Measurements from ENCODE around the gene CRK.
"Not testable (repeated sequence)": the region's sequence is repeated elsewhere in the genome, so short reads cannot be mapped to it uniquely, and the experiment has no call there.

The CRK gene

DNA sequence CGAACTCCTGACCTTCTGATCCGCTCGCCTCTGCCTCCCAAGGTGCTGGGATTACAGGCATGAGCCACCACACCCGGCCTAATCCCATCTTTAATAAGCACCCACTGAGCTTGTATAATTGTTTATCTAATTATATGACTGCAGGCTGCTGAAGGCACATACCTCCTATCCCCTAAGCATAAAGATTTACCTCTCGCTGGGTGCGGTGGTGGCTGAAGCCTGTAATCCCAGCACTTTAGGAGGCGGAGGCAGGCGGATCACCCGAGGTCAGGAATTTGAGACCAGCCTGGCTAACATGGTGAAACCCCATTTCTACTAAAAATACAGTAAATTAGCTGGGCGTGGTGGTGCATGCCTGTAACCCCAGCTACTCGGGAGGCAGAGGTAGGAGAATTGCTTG lies 35.9 kb downstream of the CRK start:
- DNase-seq = no peak

DNA sequence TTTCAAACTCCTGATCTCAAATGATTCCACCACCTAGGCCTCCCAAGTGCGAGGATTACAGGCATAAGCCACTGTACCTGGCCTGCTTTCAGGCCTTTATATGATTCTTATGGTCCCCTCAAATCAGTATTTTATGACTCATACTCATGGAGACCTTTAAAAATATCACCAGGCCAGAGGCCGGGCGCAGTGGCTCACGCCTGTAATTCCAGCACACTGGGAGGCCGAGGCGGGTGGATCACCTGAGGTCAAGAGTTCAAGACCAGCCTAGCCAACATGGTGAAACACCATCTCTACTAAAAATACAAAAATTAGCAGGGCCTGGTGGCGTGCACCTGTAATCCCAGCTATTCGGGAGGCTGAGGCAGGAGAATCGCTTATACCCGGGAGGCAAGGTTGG lies 37.6 kb downstream of the CRK start:
- DNase-seq = not testable (repeated sequence)

DNA sequence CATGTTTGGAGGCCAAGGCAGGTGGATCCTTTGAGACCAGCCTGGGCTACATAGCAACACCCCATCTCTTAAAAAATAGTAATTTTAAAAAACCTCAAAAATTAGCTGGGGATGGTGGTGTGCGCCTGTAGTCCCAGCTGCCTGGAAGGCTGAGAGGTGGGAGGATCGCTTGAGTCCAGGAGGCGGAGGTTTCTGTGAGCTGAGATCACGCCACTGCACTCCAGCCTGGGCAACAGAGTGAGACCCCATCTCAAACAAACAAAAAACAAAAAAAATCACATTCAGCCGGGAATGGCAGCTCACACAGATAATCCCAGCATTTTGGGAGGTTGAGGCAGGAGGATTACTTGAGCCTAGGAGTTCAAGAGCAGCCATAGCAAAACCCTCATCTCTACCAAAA lies 39.6 kb downstream of the CRK start:
- DNase-seq = no peak

DNA sequence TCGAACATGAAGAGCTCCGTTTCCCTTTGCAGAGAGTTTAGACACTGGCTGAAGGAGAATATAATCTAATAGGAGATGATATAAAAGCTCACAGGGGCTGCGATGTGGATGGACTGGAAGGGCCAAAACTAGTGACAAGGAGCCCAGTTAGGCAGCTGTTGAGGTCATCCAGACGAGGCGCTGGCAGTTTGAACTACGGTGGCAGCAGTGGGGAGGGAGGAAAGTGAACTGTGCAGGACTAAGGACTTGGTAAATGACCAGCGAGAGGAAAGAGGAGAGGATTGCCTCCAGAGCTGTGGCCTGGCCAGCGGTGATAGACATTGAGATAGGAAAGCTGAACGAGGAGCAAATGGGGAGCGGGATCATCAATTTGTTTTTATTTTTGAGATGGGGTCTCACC lies 41.4 kb downstream of the CRK start:
- DNase-seq = no peak

DNA sequence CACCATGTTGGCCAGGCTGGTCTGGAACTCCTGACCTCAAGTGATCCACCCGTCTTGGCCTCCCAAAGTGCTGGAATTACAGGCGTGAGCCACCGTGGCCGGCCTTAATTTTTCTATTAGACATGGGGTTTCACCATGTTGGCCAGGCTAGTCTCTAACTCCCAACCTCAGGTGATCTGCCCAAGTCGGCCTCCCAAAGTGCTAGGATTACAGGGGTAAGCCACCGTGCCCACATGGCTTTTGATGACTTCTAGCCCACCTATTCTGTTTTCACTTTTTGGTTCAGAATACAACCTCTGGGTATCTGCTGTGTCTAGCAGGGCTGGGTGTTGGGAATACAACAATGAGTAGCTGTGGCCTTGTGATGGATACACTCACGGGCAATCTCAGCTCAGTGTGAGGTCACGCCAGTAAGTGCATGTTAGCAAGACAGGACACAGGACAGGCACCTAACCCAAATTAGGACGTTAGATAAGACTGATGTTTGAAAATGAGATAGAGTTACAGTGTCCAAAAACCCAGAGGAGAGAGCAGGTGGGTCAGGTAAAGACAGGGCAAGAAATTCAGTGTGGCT lies 41.9 kb downstream of the CRK start:
- no peak for DNase-seq

DNA sequence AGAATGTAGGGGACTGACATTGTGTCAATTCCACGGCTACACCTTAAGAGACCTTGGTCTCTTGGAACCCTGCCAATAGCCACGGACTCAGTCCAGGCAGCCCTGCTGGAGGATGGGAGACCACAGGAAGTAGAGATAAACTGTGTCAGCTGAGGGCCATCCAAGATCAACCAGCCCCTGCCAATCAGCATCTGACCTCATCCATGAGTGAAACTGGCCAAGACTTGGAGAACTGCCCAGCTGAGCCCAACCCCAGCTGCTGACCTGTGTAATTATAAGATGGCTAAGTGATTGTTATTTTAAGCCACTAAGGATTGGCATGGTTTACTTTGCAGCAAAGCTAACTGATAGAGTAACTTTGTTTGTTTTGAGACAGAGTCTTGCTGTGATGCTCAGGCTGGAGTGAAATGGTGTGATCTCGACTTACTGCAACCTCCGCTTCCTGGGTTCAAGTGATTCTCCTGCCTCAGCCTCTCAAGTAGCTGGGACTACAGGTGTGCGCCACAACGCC lies 42.7 kb downstream of the CRK start:
- no peak for DNase-seq

DNA sequence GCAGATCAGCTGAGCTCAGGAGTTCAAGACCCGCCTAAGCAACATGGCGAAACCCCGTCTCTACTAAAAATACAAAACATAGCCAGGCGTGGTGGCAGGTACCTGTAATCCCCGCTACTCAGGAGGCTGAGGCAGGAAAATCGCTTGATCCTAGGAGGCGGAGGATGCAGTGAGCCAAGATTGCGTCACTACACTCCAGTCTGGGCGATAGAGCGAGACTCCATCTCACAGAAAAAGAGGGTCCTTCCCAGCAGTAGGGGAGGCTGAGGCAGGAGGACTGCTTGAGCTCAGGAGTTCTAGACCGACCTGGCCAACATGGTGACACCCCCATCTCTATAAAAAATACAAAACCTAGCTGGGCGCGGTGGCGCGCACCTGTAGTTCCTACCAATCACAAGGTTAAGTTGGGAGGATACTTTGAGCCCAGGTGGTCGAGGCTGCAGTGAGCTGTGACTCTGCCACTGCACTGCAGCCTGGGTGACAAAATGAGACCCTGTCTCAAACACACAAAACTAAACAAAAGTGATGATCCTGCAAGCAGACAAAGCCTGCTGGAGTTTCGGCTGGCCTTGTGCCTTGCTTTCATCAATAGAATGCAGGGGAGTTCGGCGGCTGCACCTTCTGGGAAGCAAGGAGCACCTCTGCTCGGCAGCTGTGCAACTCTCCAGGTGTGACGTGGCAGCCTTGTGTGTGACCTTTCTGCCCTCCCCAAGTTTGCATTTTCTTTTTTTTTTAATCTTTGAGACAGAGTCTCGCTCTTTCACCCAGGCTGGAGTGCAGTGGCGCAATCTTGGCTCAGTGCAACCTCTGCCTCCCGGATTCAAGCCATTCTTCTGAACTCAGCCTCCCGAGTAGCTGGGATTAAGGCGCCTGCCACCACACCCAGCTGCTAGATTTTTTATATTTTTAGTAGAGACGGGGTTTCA lies 43.6 kb downstream of the CRK start:
- no peak for DNase-seq

DNA sequence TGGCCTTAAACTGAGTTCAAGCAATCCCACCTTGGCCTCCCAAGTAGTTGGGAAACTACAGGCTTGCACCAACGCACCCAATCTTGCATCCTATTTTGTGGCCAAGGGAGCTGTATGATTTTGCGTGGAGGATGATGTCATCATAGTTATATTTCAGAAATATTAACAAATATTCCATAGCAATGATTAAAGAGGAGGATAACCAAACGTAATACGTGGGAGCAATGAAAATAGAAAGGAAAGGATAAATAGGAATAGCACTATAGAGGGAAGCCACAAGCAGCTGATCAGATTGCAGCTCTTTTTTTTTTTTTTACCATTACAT lies 53.8 kb downstream of the CRK start:
- no peak for DNase-seq

DNA sequence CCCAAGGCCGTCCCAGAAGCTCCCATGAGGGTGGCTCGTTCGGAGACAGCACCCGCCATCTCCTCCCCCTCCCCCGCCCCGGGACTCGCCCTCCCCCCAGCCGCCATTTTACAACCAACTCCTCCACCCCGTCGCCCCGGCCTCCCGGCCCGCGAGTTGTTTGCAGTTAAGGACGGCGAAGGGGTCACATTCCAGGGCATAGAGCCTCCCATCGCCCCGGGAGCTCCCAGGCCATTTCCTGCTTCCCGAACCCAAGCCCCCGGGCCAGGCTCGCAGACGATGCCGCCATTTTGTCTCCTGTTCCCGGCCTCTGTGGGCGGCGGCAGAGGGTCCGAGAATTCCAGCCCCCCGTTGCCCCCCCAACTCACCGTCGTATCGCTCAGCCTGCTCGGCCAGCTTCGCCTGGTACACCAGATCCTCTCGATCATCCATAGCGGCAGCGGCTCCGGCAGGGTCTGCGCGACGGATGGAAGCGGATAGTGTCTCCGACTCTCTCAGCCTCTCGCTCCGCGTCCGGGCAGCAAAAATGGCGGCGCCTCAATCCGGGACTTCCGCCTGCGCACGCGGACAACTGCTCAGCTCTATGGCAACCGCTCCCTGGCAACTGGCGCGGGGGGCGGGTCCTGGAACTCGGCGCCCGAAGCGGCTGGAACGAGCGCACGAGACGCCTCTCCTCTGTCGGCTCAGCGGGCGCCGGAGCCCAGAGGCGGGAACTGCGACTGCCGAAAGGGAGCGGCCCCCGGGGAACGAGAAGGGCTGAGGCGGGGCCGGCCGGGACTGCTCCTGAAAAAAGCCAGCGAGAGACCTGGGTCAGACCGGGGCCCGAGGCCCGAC lies 56.1 kb downstream of the CRK start, which contains the start of gene YWHAE:
Gene YWHAE (minus strand): TSS at position 544 of the 834 bp plus-strand sequence. CDS start 112 bp downstream, at position 432.
- peak; percentile 58 for DNase-seq

DNA sequence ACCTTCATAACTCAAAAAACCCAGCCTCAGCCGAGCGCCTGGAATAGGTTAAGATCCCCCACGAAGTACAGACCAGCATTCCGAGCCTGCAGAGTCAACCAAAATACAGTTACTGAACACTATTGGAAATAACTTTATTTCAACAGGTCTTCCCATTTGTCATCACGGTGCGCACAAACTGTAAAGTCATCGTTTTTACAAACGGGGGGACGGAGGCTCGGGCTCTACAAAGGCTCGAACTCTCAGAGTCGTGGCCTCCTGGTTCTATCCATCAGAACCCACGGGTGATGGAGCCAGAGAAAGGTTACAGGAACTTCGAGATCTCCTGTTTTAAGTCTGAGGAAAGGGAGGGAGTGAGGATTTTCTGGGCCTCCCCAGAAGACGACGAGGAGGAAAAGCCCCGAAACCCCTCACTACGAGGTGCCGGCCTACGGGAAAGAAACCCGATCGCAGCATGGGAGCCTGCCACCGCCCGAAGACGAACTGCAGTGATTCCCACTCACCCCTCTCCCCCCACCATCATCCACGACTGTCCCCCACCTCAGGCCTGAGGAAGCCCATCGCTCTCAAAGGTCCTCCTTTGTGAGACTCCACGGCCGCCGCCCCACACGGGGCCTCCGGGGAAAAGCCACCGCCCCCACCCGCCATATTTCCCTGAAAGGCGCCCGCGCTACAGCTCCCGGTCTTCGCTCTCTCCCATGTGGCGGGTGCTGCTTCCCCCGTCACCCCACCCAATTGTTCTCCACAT lies 56.9 kb downstream of the CRK start:
- no peak for DNase-seq

DNA sequence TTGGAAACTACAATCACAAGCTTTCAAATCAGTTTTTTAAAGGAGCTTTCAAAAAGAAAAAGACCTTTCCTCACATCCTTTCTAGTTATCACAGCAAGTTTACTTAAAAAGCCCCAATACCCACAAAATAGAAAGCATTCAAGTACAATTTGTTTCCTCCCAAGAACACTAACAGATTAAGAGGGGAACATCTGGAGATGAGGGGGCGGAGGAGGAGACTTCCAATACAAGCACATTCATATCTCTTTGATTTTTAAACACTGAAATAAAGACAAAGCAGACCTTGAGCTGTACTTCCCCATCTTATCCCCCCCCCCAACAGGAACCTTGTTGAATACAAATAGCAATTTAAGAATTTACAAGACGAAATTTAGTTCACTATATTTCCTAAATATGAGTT lies 58.0 kb downstream of the CRK start:
- DNase-seq = no peak

DNA sequence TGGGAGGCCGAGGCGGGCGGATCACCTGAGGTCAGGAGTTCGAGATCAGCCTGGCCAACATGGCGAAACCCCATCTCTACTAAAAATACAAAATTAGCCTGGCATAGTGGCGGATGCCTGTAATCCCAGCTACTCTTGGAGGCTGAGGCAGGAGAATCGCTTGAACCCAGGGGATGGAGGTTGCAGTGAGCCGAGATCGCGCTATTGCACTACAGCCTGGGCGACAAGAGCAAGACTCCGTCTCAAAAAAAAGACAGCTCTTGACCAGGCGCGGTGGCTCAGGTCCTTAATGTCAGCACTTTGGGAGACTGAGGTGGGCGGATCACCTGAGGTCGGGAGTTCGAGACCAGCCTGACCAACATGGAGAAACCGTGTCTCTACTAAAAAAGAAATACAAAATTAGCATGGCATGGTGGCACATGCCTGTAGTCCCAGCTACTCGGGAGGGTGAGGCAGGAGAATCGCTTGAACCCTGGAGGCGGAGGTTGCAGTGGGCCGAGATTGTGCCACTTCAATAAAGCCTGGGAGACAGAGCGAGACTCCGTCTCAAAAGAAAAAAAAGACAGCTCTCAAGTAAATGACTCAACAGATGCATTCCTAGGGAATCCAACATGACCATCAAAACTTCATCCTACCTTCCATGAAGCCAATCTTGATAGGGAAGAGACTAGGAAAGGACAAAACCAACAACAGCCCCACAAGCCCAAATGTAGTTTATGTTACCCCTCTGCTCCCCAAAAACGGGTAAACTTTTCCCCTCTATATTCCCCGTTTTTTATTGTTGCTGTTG lies 60.0 kb downstream of the CRK start:
- not testable (repeated sequence) for DNase-seq

DNA sequence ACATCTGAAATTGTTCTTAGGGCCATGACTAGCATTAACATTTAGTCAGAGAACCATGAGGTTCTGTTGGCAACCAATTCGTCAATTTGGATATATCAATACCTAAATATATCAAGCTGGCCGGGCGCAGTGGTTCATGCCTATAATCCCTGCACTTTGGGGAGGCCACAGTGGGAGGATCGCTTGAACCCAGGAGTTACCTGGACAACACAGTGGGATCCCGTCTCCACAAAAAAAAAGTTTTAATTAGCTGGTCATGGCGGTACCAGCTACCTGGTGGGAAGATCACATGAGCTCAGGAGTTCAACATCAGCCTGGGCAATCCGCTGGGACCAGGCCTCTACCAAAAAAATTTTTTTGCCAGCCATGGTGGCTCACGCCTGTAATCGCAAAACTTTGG lies 64.5 kb downstream of the CRK start:
- no peak for DNase-seq

DNA sequence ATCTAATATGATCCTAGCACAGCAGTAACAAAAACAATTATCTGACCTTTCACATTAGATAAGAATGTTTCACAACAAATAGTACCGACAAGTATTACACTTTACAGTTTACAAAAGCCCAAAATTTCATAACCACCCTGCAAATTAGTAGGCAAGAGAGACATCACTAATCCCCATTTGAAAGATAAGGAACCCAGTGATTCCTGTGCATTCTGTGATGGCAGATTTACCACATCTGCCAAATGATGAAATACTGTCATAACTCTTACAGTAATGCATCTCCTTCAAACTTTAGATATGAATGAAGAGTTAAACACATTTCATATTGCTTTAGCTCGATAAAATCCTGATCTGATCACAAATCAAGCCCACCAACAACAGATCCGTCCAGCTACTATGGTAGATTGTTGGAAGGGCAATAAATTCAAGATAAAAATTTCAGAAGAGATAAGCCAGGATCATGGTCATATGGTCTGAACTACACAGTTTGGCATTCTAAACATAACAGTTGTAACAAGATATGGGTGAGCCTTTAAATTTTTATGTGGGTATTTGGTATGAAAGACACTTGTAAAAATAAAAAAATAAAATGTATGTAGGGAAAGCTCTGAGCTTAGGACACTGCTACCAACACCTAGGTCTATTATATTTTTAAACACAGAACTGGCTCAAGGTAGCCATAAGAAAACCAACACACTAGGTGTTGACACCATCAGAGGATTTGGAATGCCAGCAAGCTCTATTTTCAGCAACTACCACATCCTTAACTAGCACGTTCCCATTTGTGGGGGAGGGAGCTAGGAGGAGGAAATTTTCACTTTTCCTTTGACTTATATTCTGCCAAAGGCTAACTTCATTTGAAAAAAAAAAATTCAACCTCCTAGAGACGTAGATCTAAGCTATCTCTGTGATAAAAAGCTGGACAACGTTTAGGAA lies 65.3 kb downstream of the CRK start:
- DNase-seq = no peak

DNA sequence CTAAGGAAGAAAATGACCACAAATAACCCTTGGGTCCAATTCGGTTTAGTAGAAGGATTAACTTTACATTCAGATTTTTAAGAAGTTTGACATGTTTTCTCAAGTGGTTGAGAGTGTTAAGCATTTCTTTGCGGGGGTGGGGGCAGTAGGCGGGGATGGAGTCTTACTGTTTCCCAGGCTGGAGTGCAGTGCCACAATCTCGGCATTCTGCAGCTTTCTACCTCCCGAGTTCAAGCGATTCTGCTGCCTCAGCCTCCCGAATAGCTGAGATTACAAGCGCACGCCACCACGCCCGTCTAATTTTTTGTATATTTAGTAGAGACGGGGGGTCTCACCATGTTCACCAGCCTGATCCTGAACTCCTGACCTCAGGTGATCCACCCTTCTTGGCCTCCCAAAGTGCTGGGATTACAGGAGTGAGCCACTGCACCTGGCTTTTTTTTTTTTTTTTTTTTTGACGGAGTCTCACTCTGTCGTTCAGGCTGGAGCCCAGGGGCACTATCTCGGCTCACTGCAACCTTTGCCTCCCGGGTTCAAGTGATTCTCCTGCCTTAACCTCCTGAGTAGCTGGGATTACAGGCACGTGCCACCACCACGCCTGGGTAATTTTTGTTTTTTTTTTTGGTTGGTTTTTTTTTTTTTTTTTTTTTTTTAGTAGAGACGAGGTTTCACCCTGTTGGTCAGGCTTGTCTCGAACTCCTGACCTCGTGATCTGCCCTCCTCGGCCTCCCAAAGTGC lies 68.4 kb downstream of the CRK start:
- not testable (repeated sequence) for DNase-seq

DNA sequence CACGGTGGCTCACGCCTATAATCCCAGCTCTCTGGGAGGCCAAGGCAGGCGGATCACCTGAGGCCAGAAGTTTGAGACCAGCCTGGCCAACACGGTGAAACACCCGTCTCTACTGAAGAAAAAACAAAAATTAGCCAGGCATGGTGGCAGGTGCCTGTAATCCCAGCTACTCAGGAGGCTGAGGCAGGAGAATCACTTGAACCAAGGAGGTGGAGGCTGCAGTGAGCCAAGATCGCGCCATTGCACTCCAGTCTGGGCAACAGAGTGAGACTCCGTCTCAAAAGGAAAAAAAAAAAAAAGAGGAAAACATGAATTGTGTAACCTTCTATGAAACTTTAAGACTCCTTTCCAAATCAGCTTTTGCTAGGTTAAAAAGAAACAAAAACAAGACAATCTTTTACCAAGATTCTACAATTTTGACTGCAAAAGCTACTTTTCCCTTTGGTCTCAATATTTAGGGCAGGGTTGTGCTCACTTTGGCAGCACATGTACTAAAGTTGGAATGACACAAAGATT lies 69.3 kb downstream of the CRK start:
- not testable (repeated sequence) for DNase-seq

DNA sequence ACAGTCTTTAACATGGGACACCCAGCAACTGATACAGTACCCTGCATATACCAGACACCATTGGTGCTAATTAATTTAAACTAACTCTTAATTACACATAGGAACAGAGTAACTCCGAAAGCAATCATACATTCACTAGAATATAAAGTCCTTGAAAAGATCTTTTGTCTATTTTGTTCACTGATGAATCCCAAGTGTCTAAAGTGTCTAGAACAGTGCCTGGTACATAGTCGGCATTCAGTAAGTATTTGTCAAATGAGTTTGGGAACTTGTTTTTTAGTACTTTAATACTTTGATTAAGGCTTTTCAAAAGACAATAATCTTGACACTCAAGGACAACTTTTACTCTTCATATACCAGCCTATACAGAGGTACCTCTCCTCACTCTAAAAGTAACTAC lies 69.8 kb downstream of the CRK start:
- no peak for DNase-seq

DNA sequence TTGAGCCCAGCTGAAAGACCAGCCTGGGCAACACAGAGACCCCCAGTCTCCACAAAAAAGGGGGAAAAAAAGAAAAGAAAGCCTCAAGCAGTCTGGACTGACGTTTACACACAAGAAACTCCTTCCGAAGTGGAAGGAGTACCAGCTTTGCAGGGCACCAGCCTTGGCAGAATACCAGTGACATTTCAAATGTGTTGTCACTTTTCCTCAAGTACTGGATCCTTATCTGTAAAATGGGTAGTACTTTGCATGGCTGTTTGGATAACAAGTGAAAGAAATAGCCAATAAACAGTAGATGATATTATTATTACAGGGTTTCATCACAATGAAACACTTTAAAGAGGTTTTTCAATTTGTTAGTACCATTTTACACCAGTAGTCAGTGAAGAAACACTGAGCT lies 70.2 kb downstream of the CRK start:
- DNase-seq = no peak

DNA sequence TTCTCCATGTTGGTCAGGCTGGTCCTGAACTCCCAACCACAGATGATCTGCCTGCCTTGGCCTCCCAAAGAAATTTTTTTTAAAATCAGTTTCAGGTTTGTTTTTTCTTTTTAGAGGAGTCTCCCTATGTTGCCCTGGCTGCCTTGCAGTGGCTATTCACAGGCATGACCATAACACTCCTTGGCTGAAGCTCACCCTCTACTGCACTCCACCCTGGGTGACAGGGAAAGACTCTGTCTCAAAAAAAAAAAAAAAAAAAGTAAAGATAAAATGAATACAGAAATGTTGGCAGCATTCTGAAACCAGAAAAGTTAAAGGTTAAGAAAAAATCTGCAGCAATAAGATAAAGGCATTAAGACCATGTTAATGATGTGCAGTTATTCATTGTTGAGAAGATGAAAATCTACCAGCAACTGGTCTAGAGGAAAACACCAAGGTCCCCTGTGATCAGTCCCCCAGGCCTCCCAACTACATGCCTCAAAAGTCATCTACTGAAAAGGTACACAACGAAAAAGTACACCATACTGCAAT lies 71.1 kb downstream of the CRK start:
- DNase-seq = no peak

DNA sequence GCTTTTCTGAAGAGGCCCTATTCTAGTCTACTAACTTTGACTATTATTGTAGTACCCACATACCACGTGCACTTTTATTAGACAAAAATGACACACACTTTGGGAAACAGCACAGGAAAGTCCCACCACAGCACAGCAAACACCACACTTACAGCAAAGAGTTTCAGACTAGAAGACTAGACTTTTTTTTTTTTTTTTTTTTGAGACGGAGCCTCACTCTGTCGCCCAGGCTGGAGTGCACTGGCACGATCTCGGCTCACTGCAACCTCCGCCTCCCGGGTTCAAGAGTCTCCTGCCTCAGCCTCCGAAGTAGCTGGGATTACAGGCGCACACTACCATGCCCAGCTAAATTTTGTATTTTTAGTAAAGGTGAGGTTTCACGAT lies 76.1 kb downstream of the CRK start:
- DNase-seq = no peak

All from KG1 (cell line).